Liver (tissue), 3 donors: ENCODE data around the gene SLC9B1.
"Not testable (repeated sequence)": the region's sequence is repeated elsewhere in the genome, so short reads cannot be mapped to it uniquely, and the experiment has no call there.

Experiments used
- EGR1 ChIP-seq, 2 donors: IDR thresholded peaks; 2 replicates each; pipeline ENCODE4 v1.6.1; 2016 to 2018; ENCODE audit warnings: antibody characterized with exemption in 2 of 2, low read depth in 2 of 2
- GABPA ChIP-seq, 2 donors: IDR thresholded peaks in 1 of 2; conservative IDR thresholded peaks in 1 of 2; 2 replicates each; pipeline ENCODE4 v1.6.1; 2016; ENCODE audit warnings: antibody characterized with exemption in 2 of 2, mild to moderate bottlenecking in 1 of 2, moderate library complexity in 1 of 2
- JUND ChIP-seq, 2 donors: IDR thresholded peaks; 2 replicates each; pipeline ENCODE4 v1.6.1; 2016; ENCODE audit warnings: antibody characterized with exemption in 2 of 2
- SP1 ChIP-seq: IDR thresholded peaks from 2 replicates; pipeline ENCODE4 v1.6.1; 2018; ENCODE audit warnings: antibody characterized with exemption, mild to moderate bottlenecking
- YY1 ChIP-seq: IDR thresholded peaks from 2 replicates; pipeline ENCODE4 v1.6.1; 2016; ENCODE audit warnings: antibody characterized with exemption, mild to moderate bottlenecking
- TF ChIP-seq, protein P1 (sequence below): fragments of 150-350 bp; IDR thresholded peaks from 2 replicates; pipeline ENCODE4 v1.5.1; 2017; ENCODE audit warnings: improper control_type of control experiment, low read depth, low read length; ENCODE audit not compliant: missing input control
- TF ChIP-seq, protein P2 (sequence below): IDR thresholded peaks from 2 replicates; pipeline ENCODE4 v1.6.1; 2016; ENCODE audit warnings: antibody characterized with exemption, mild to moderate bottlenecking
- TF ChIP-seq, protein P3 (sequence below): IDR thresholded peaks from 2 replicates; pipeline ENCODE4 v1.6.1; 2016; ENCODE audit warnings: antibody characterized with exemption
- donor health status: healthy.
- donor health status: healthy.

DNA sequence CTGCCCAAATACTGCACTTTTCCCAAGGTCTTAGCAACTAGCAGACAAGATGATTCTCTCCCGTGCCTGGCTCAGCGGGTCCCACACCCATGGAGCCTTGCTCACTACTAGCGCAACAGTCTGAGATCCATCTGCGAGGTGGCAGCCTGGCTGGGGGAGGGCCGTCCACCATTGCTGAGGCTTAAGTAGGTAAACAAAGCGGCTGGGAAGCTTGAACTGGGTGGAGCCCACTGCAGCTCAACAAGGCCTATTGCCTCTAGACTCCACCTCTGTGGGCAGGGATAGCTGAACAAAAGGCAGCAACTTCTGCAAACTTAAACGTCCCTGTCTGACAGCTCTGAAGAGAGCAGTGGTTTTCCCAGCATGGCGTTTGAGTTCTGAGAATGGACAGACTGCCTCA, 99.8 kb downstream of the SLC9B1 start:
- TF ChIP-seq, protein P1, sequence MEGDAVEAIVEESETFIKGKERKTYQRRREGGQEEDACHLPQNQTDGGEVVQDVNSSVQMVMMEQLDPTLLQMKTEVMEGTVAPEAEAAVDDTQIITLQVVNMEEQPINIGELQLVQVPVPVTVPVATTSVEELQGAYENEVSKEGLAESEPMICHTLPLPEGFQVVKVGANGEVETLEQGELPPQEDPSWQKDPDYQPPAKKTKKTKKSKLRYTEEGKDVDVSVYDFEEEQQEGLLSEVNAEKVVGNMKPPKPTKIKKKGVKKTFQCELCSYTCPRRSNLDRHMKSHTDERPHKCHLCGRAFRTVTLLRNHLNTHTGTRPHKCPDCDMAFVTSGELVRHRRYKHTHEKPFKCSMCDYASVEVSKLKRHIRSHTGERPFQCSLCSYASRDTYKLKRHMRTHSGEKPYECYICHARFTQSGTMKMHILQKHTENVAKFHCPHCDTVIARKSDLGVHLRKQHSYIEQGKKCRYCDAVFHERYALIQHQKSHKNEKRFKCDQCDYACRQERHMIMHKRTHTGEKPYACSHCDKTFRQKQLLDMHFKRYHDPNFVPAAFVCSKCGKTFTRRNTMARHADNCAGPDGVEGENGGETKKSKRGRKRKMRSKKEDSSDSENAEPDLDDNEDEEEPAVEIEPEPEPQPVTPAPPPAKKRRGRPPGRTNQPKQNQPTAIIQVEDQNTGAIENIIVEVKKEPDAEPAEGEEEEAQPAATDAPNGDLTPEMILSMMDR: not testable (repeated sequence)
- TF ChIP-seq, protein P2, sequence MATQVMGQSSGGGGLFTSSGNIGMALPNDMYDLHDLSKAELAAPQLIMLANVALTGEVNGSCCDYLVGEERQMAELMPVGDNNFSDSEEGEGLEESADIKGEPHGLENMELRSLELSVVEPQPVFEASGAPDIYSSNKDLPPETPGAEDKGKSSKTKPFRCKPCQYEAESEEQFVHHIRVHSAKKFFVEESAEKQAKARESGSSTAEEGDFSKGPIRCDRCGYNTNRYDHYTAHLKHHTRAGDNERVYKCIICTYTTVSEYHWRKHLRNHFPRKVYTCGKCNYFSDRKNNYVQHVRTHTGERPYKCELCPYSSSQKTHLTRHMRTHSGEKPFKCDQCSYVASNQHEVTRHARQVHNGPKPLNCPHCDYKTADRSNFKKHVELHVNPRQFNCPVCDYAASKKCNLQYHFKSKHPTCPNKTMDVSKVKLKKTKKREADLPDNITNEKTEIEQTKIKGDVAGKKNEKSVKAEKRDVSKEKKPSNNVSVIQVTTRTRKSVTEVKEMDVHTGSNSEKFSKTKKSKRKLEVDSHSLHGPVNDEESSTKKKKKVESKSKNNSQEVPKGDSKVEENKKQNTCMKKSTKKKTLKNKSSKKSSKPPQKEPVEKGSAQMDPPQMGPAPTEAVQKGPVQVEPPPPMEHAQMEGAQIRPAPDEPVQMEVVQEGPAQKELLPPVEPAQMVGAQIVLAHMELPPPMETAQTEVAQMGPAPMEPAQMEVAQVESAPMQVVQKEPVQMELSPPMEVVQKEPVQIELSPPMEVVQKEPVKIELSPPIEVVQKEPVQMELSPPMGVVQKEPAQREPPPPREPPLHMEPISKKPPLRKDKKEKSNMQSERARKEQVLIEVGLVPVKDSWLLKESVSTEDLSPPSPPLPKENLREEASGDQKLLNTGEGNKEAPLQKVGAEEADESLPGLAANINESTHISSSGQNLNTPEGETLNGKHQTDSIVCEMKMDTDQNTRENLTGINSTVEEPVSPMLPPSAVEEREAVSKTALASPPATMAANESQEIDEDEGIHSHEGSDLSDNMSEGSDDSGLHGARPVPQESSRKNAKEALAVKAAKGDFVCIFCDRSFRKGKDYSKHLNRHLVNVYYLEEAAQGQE: not testable (repeated sequence)
- TF ChIP-seq, protein P3, sequence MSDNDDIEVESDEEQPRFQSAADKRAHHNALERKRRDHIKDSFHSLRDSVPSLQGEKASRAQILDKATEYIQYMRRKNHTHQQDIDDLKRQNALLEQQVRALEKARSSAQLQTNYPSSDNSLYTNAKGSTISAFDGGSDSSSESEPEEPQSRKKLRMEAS: not testable (repeated sequence)
- TF ChIP-seq JUND (IDR thresholded peaks at IDR 0.05); EGR1 (IDR thresholded peaks at IDR 0.05; ENCODE audit: low read depth in 2 of 2); GABPA (IDR thresholded peaks at IDR 0.05 in 1 of 2, conservative IDR thresholded peaks at IDR 0.05 in 1 of 2); YY1; SP1: not testable (repeated sequence)
